ENCODE results near the gene TBL1Y. TPM values are rescaled to one million over a fixed set of nuclear protein-coding genes. Genes with fewer than 3 reads are reported as not detected.
"Not testable (repeated sequence)": the region's sequence is repeated elsewhere in the genome, so short reads cannot be mapped to it uniquely, and the experiment has no call there.

The TBL1Y gene
- total RNA-seq, 2 donors from 2014 or later: not detected

GRCh38 chrY:7041983-7042382 is 131.5 kb downstream of the TBL1Y start:
- DNase-seq (ENCODE audit: low spot score): no peak
- intact Hi-C loops (cut with DNase I): no loop called here

GRCh38 chrY:7052461-7052860 is 142.0 kb downstream of the TBL1Y start:
- intact Hi-C loops (cut with DNase I); DNase-seq (ENCODE audit: low spot score): not testable (repeated sequence)

GRCh38 chrY:7056886-7057285 is 146.4 kb downstream of the TBL1Y start:
- intact Hi-C loops (cut with DNase I): no loop called here

GRCh38 chrY:7078725-7079124 is 168.2 kb downstream of the TBL1Y start:
- no peak for DNase-seq (ENCODE audit: low spot score)
- intact Hi-C loops (cut with DNase I): no loop called here

More at GRCh38 chrY:7056886-7057285, 146.4 kb downstream of the TBL1Y start:
- no peak for DNase-seq (ENCODE audit: low spot score)

- intact Hi-C loops (cut with DNase I); DNase-seq (ENCODE audit: low spot score): not testable (repeated sequence)
Observed at GRCh38 chrY:7080548-7080947, 170.1 kb downstream of the TBL1Y start.

GRCh38 chrY:7085606-7086005 is 175.1 kb downstream of the TBL1Y start:
- no peak for DNase-seq (ENCODE audit: low spot score)
- intact Hi-C loops (cut with DNase I): no loop called here

GRCh38 chrY:7092836-7093235 is 182.3 kb downstream of the TBL1Y start:
- intact Hi-C loops (cut with DNase I): no loop called here

GRCh38 chrY:7094365-7094764 is 183.9 kb downstream of the TBL1Y start:
- intact Hi-C loops (cut with DNase I): no loop called here
- DNase-seq (ENCODE audit: low spot score): no peak

More at GRCh38 chrY:7092836-7093235, 182.3 kb downstream of the TBL1Y start:
- no peak for DNase-seq (ENCODE audit: low spot score)

- no peak for DNase-seq (ENCODE audit: low spot score)
- intact Hi-C loops (cut with DNase I): no loop called here
Observed at GRCh38 chrY:7097021-7097420, 186.5 kb downstream of the TBL1Y start.

GRCh38 chrY:7099742-7100141 is 189.2 kb downstream of the TBL1Y start:
- DNase-seq (ENCODE audit: low spot score): no peak
- intact Hi-C loops (cut with DNase I): no loop called here

- no peak for DNase-seq (ENCODE audit: low spot score)
- intact Hi-C loops (cut with DNase I): no loop called here
Observed at GRCh38 chrY:7102680-7103079, 192.2 kb downstream of the TBL1Y start.

- DNase-seq (ENCODE audit: low spot score): no peak
- intact Hi-C loops (cut with DNase I): no loop called here
Observed at GRCh38 chrY:7107179-7107578, 196.7 kb downstream of the TBL1Y start.

GRCh38 chrY:7110086-7110485 is 199.6 kb downstream of the TBL1Y start:
- no peak for DNase-seq (ENCODE audit: low spot score)
- intact Hi-C loops (cut with DNase I): no loop called here

- no peak for DNase-seq (ENCODE audit: low spot score)
- intact Hi-C loops (cut with DNase I): no loop called here
Observed at GRCh38 chrY:7115871-7116270, 205.4 kb downstream of the TBL1Y start.

- DNase-seq (ENCODE audit: low spot score): no peak
- intact Hi-C loops (cut with DNase I): no loop called here
Observed at GRCh38 chrY:7122202-7122601, 211.7 kb downstream of the TBL1Y start.

GRCh38 chrY:7125136-7126056 is 214.9 kb downstream of the TBL1Y start:
- intact Hi-C loops (cut with DNase I): no loop called here
- no peak for DNase-seq (ENCODE audit: low spot score)

- no peak for DNase-seq (ENCODE audit: low spot score)
- intact Hi-C loops (cut with DNase I): no loop called here
Observed at GRCh38 chrY:7128211-7128610, 217.7 kb downstream of the TBL1Y start.
